ENCODE data around the gene TYROBP.

DNA sequence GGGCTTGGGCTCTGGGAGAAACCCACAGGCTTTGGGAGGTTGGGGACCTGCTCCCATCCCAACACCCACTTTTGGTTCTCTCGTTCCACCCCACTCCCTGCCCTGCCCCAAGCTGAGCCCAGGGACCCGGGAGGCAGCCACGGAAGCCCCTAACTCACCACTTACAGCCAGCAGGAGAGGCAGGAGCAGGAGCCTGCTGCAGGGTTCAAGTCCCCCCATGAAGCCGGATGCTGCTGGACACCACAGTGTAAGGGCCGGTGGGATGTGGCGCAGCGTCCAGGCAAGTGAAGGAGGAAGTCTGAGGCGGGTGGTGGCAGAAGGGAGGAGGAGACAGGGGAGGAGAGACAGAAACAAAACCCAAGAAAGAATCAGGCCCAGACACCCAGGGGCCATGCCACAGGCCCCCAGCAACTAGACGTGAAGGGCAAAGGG, at the start of gene TYROBP:
- TF ChIP-seq POLR2A (IDR thresholded peaks at IDR 0.05) = no peak
- TF ChIP-seq CTCF (IDR thresholded peaks at IDR 0.05) = no peak
- TF ChIP-seq EP300 (IDR thresholded peaks at IDR 0.05) = no peak
